Neuronal stem cell (in vitro differentiated cells): ENCODE measurements around the gene DTX4.

Experiments used
- DNase-seq: peaks from one replicate; pipeline ENCODE4 v3.0.0-alpha.2; 2013; ENCODE audit warnings: low spot score
- H2AFZ ChIP-seq: one replicate; pipeline ENCODE4 v1.6.1; 2013; ENCODE audit warnings: mild to moderate bottlenecking, low read length, inconsistent platforms
- H2AK5ac ChIP-seq: 2 replicates; pipeline ENCODE4 v1.6.1; 2013; ENCODE audit warnings: low read depth, mild to moderate bottlenecking, inconsistent platforms, low read length, moderate library complexity, mixed read lengths
- H2BK120ac ChIP-seq: 2 replicates; pipeline ENCODE4 v1.6.1; 2013; ENCODE audit warnings: low read depth, mild to moderate bottlenecking, inconsistent platforms, low read length, moderate library complexity, mixed read lengths
- H2BK12ac ChIP-seq: one replicate; pipeline ENCODE4 v1.6.1; 2013; ENCODE audit warnings: low read length, inconsistent platforms
- H2BK15ac ChIP-seq: 2 replicates; pipeline ENCODE4 v1.6.1; 2013; ENCODE audit warnings: mild to moderate bottlenecking, low read length, inconsistent platforms, mixed read lengths
- H2BK5ac ChIP-seq: one replicate; pipeline ENCODE4 v1.6.1; 2013; ENCODE audit warnings: inconsistent platforms, mild to moderate bottlenecking, low read length, moderate library complexity
- H3K14ac ChIP-seq: one replicate; pipeline ENCODE4 v1.6.1; 2013; ENCODE audit warnings: low read length, inconsistent platforms
- H3K18ac ChIP-seq: 2 replicates; pipeline ENCODE4 v1.6.1; 2013; ENCODE audit warnings: low read length, inconsistent platforms
- H3K23ac ChIP-seq: 2 replicates; pipeline ENCODE4 v1.6.1; 2013; ENCODE audit warnings: low read depth, mild to moderate bottlenecking, mixed read lengths, low read length, inconsistent platforms; ENCODE audit not compliant: poor library complexity
- H3K27ac ChIP-seq: replicated peaks from 3 replicates; pipeline ENCODE4 v1.5.1; 2013; ENCODE audit warnings: low read length, inconsistent platforms
- H3K27me3 ChIP-seq, 3 experiments: 2 replicates each; pipeline ENCODE4 v1.6.1; 2013; ENCODE audit warnings: low read length in 3 of 3, mild to moderate bottlenecking in 2 of 3, inconsistent platforms in 1 of 3, low read depth in 1 of 3, mixed read lengths in 1 of 3, moderate library complexity in 1 of 3; ENCODE audit not compliant: control insufficient read depth in 3 of 3, insufficient read depth in 3 of 3
- H3K36me3 ChIP-seq, 2 donors: replicated peaks in 1 of 2; 2 replicates each; pipeline ENCODE4 v1.6.1; 2013; ENCODE audit warnings: low read length in 2 of 2; ENCODE audit not compliant: control insufficient read depth in 2 of 2, insufficient read depth in 2 of 2
- H3K4ac ChIP-seq: 2 replicates; pipeline ENCODE4 v1.6.1; 2013; ENCODE audit warnings: inconsistent platforms, mild to moderate bottlenecking, low read length, moderate library complexity
- H3K4me1 ChIP-seq, 2 donors: 1 replicate in 1 of 2; 2 replicates in 1 of 2; pipeline ENCODE4 v1.6.1; 2013; ENCODE audit warnings: low read length in 2 of 2, low read depth in 1 of 2; ENCODE audit not compliant: control insufficient read depth in 2 of 2, insufficient read depth in 1 of 2
- H3K4me2 ChIP-seq: one replicate; pipeline ENCODE4 v1.6.1; 2013; ENCODE audit warnings: mild to moderate bottlenecking, low read length, inconsistent platforms; ENCODE audit not compliant: insufficient read depth, poor library complexity, severe bottlenecking
- H3K4me3 ChIP-seq, 2 donors: 2 replicates each; pipeline ENCODE4 v1.5.1; 2013; ENCODE audit warnings: low read length in 2 of 2, mild to moderate bottlenecking in 2 of 2, inconsistent platforms in 1 of 2, moderate library complexity in 1 of 2
- H3K79me1 ChIP-seq: one replicate; pipeline ENCODE4 v1.6.1; 2013; ENCODE audit warnings: low read depth, mild to moderate bottlenecking, inconsistent platforms, low read length, moderate library complexity
- H3K9ac ChIP-seq: one replicate; pipeline ENCODE4 v1.6.1; 2013; ENCODE audit warnings: mild to moderate bottlenecking, low read depth, low read length, inconsistent platforms; ENCODE audit not compliant: poor library complexity
- H3K9me3 ChIP-seq, 2 donors: replicated peaks in 1 of 2; 2 replicates each; pipeline versions ENCODE3 to v1.6.1; 2013; ENCODE audit warnings: low read length in 2 of 2, mild to moderate bottlenecking in 2 of 2, inconsistent platforms in 1 of 2, low read depth in 1 of 2, mixed read lengths in 1 of 2, moderate library complexity in 1 of 2; ENCODE audit not compliant: control insufficient read depth in 2 of 2, insufficient read depth in 1 of 2
- H4K8ac ChIP-seq: one replicate; pipeline ENCODE4 v1.6.1; 2013; ENCODE audit warnings: low read depth, mild to moderate bottlenecking, inconsistent platforms, low read length, moderate library complexity
- H4K91ac ChIP-seq: one replicate; pipeline ENCODE4 v1.6.1; 2013; ENCODE audit warnings: low read length, low read depth, mild to moderate bottlenecking, inconsistent platforms; ENCODE audit not compliant: poor library complexity
- WGBS, 2 donors: extraction: QIAGEN DNeasy Blood & Tissue Kit; methylation state at CpG; one replicate each; pipeline ENCODE4 v1.1.7; 2013; ENCODE audit warnings: missing lambda C conversion rate in 2 of 2, mixed read lengths in 1 of 2; ENCODE audit not compliant: insufficient read length in 2 of 2, insufficient replicate concordance in 1 of 2; ENCODE audit errors: extremely low coverage in 2 of 2; 5-methylcytosine and 5-hydroxymethylcytosine counted together

DTX4 gene

DNA sequence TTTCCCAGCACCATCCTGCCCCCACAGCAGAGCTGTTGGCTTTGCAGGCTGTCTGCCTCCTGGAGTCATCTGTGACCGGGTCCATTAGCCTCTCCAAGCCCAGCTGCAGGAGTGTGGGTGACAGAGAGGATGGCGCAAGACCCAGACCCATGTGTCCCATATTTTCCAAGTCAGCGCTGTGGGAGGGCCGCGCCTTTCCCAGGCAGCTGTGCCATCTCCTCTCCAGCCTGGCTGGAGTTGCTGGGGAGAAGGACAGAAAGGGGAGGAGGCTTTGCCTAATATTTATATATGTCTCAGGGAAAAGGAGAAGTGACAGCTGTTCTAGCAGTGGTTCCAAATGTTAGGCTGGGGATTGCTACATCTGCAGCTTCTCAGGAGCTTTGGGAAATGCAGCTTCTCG is 15.7 kb downstream of the DTX4 start:
- no peak overlapping the region for H2BK120ac ChIP-seq
- H2AK5ac ChIP-seq = no peak overlapping the region
- no peak overlapping the region for H3K4me2 ChIP-seq
- no peak overlapping the region for H3K4me3 ChIP-seq
- no peak overlapping the region for H3K9ac ChIP-seq
- no peak for DNase-seq
- no CpG with 5 or more reads among the region's 6 CpGs for WGBS, 2 donors
- peaks cover 69 to 87% of the 10 kb centered on the region in 2 donors for H3K36me3 ChIP-seq
- no peak overlapping the region for H3K18ac ChIP-seq
- no peaks in the 10 kb centered on the region for H3K9me3 ChIP-seq
- H4K8ac ChIP-seq = no peak overlapping the region
- no peak overlapping the region for H3K14ac ChIP-seq
- no peak overlapping the region for H3K4ac ChIP-seq
- H3K27ac ChIP-seq = no peak overlapping the region
- no peak overlapping the region for H3K23ac ChIP-seq
- no peak overlapping the region for H2BK15ac ChIP-seq
- H3K79me1 ChIP-seq = peaks cover 5% of the 10 kb centered on the region
- no peak overlapping the region for H2BK5ac ChIP-seq
- H2AFZ ChIP-seq = no peak overlapping the region
- H4K91ac ChIP-seq = no peak overlapping the region
- H3K4me1 ChIP-seq = peaks cover 27 to 34% of the 10 kb centered on the region in 2 donors
- H3K27me3 ChIP-seq = no peaks in the 10 kb centered on the region
- H2BK12ac ChIP-seq = no peak overlapping the region

GRCh38 chr11:59188954-59189353 is 17.0 kb downstream of the DTX4 start:
- Histone ChIP-seq H2BK12ac (no peak overlapping the region), H4K8ac (no peak overlapping the region), H3K4me2 (no peak overlapping the region), H3K14ac (no peak overlapping the region), H2AFZ (no peak overlapping the region), H3K4me3 (no peak overlapping the region), H2BK15ac (no peak overlapping the region), H3K9me3 (no peaks in the 10 kb centered on the region), H3K36me3 (peaks cover 68 to 87% of the 10 kb centered on the region in 2 donors), H3K4me1 (peaks cover 21 to 25% of the 10 kb centered on the region in 2 donors), H3K4ac (no peak overlapping the region), H3K23ac (no peak overlapping the region), H3K18ac (no peak overlapping the region), H3K27me3 (no peaks in the 10 kb centered on the region), H2AK5ac (no peak overlapping the region), H2BK120ac (no peak overlapping the region), H3K9ac (no peak overlapping the region), H2BK5ac (no peak overlapping the region), H3K27ac (no peak overlapping the region), H4K91ac (no peak overlapping the region), H3K79me1 (peaks cover 5% of the 10 kb centered on the region)
- DNase-seq = no peak
- no CpG with 5 or more reads among the region's 4 CpGs for WGBS, 2 donors

- Histone ChIP-seq H2BK15ac (no peak overlapping the region), H3K18ac (no peak overlapping the region), H2BK120ac (no peak overlapping the region), H3K79me1 (peaks cover 5% of the 10 kb centered on the region), H3K36me3 (peaks cover 73 to 94% of the 10 kb centered on the region in 2 donors), H3K14ac (no peak overlapping the region), H3K27ac (no peak overlapping the region), H3K4ac (no peak overlapping the region), H2AFZ (no peak overlapping the region), H4K8ac (no peak overlapping the region), H3K23ac (no peak overlapping the region), H3K27me3 (no peaks in the 10 kb centered on the region), H4K91ac (no peak overlapping the region), H3K4me3 (no peak overlapping the region), H2BK5ac (no peak overlapping the region), H3K4me2 (no peak overlapping the region), H2AK5ac (no peak overlapping the region), H3K9ac (no peak overlapping the region), H3K9me3 (peaks cover 2 to 3% of the 10 kb centered on the region in 2 donors), H3K4me1 (peaks cover 14 to 17% of the 10 kb centered on the region in 2 donors), H2BK12ac (no peak overlapping the region)
- DNase-seq = no peak
- WGBS, 2 donors = no CpG with 5 or more reads among the region's 4 CpGs
Observed at GRCh38 chr11:59189986-59190385, 18.1 kb downstream of the DTX4 start.

GRCh38 chr11:59191095-59191494 is 19.2 kb downstream of the DTX4 start:
- DNase-seq = no peak
- no peak overlapping the region for H3K18ac ChIP-seq
- no CpG with 5 or more reads among the region's 4 CpGs for WGBS, 2 donors
- H4K91ac ChIP-seq = no peak overlapping the region
- no peak overlapping the region for H4K8ac ChIP-seq
- no peaks in the 10 kb centered on the region for H3K27me3 ChIP-seq
- H3K36me3 ChIP-seq = peaks cover 77 to 100% of the 10 kb centered on the region in 2 donors
- no peak overlapping the region for H2AFZ ChIP-seq
- H3K27ac ChIP-seq = no peak overlapping the region
- H3K79me1 ChIP-seq = peaks cover 2% of the 10 kb centered on the region
- no peak overlapping the region for H2AK5ac ChIP-seq
- no peak overlapping the region for H2BK120ac ChIP-seq
- peaks cover 3 to 7% of the 10 kb centered on the region in 2 donors for H3K4me1 ChIP-seq
- no peak overlapping the region for H2BK12ac ChIP-seq
- no peak overlapping the region for H3K4me2 ChIP-seq
- no peak overlapping the region for H2BK5ac ChIP-seq
- H3K4ac ChIP-seq = no peak overlapping the region
- no peak overlapping the region for H2BK15ac ChIP-seq
- H3K4me3 ChIP-seq = no peak overlapping the region
- H3K9ac ChIP-seq = no peak overlapping the region
- no peak overlapping the region for H3K14ac ChIP-seq
- H3K23ac ChIP-seq = no peak overlapping the region
- H3K9me3 ChIP-seq = peaks cover 3 to 12% of the 10 kb centered on the region in 2 donors
